ENCODE measurements around the gene PTPMT1.
"Not testable (repeated sequence)": the region's sequence is repeated elsewhere in the genome, so short reads cannot be mapped to it uniquely, and the experiment has no call there.

- TF ChIP-seq CTCF, POLR2A (IDR thresholded peaks at IDR 0.05): not testable (repeated sequence)
Measured at GRCh38 chr11:47562393-47562792, 3.0 kb upstream of the PTPMT1 start.

Data from body of pancreas (tissue), 4 donors.